OCI-LY7 (cell line): Measurements from ENCODE around the gene CIITA. TPM values are rescaled to one million over a fixed set of nuclear protein-coding genes. Genes with fewer than 3 reads are reported as not detected.

ENCODE experiments used
- BruUV-seq: library from RNA; stranded (reverse); fragments of 400-500 nt; replicated peaks from 2 replicates; lab custom pipeline; 2021; lab: Mats Ljungman, UMichigan
- CTCF ChIA-PET: fragments of 300-600 bp; sonication (Branson Sonifier 250); formaldehyde crosslinking; loops from one replicate; lab custom pipeline; 2022; ENCODE audit warnings: antibody characterized with exemption; ENCODE audit not compliant: unreplicated experiment; lab: Charles Lee
- POLR2A ChIA-PET: fragments of 300-600 bp; sonication (Branson Sonifier 250); formaldehyde crosslinking; loops from one replicate; lab custom pipeline; 2022; ENCODE audit warnings: antibody characterized with exemption; lab: Charles Lee
- DNase-seq: peaks from one replicate; pipeline ENCODE4 v3.0.0-alpha.2; 2015; ENCODE audit warnings: low spot score
- H2AFZ ChIP-seq: fragments of 200-600 bp; sonication (generic), shearing (Covaris generic); 2 replicates; pipeline ENCODE4 v1.6.1; 2014; ENCODE audit warnings: mild to moderate bottlenecking, antibody characterized with exemption, low read length, moderate library complexity
- H3K27ac ChIP-seq: fragments of 200-600 bp; sonication (generic); 2 replicates; pipeline ENCODE4 v1.5.1; 2014; ENCODE audit warnings: mixed run types, low read depth, mild to moderate bottlenecking, moderate library complexity, low read length, inconsistent platforms; ENCODE audit not compliant: poor library complexity, severe bottlenecking
- H3K36me3 ChIP-seq: fragments of 200-600 bp; sonication (generic); 2 replicates; pipeline ENCODE4 v1.6.1; 2014; ENCODE audit warnings: mild to moderate bottlenecking, antibody characterized with exemption, low read length, moderate library complexity, mixed read lengths; ENCODE audit not compliant: insufficient read depth
- H3K4me1 ChIP-seq: fragments of 200-600 bp; sonication (generic); 2 replicates; pipeline ENCODE4 v1.5.1; 2014; ENCODE audit warnings: mild to moderate bottlenecking, low read length; ENCODE audit not compliant: insufficient read depth, poor library complexity, severe bottlenecking
- H3K4me2 ChIP-seq: fragments of 200-600 bp; sonication (generic); 2 replicates; pipeline ENCODE4 v1.6.1; 2014; ENCODE audit warnings: mild to moderate bottlenecking, low read length
- H3K4me3 ChIP-seq: fragments of 200-600 bp; sonication (generic); 2 replicates; pipeline ENCODE4 v1.5.1; 2014; ENCODE audit warnings: mild to moderate bottlenecking, low read depth, low read length; ENCODE audit not compliant: poor library complexity, severe bottlenecking
- H3K79me2 ChIP-seq: fragments of 200-600 bp; sonication (generic); 2 replicates; pipeline ENCODE4 v1.6.1; 2016; ENCODE audit warnings: low read depth, mild to moderate bottlenecking, low read length, moderate library complexity, mixed read lengths; ENCODE audit not compliant: insufficient read depth
- H3K9me2 ChIP-seq: fragments of 200-600 bp; sonication (generic); 2 replicates; pipeline ENCODE4 v1.6.1; 2016; ENCODE audit warnings: mild to moderate bottlenecking, low read length, mixed read lengths; ENCODE audit not compliant: insufficient read depth
- H3K9me3 ChIP-seq: fragments of 200-600 bp; sonication (generic); 2 replicates; pipeline ENCODE4 v1.6.1; 2014; ENCODE audit warnings: mild to moderate bottlenecking, mixed run types, low read length, mixed read lengths
- H4K20me1 ChIP-seq: fragments of 200-600 bp; sonication (generic); 2 replicates; pipeline ENCODE4 v1.6.1; 2014; ENCODE audit warnings: mild to moderate bottlenecking, antibody characterized with exemption, low read length, moderate library complexity, mixed read lengths; ENCODE audit not compliant: insufficient read depth
- EZH2phosphoT487 ChIP-seq: fragments of 200-600 bp; sonication (generic); IDR thresholded peaks from 2 replicates; pipeline ENCODE4 v1.6.1; 2018; ENCODE audit warnings: low read depth, borderline replicate concordance, mild to moderate bottlenecking, mixed run types, antibody characterized with exemption, low read length, moderate library complexity, mixed read lengths
- intact Hi-C: fragments of 100-400 bp; cut with micrococcal nuclease; formaldehyde crosslinking; loops from one replicate; pipeline ENCODE4 v1.10.0; 2022; ENCODE audit not compliant: unreplicated experiment
- total RNA-seq, 2 experiments: library from RNA; depleted of rRNA in 1 of 2; stranded (reverse); fragments of >200 nt in 1 of 2; shearing (Covaris generic) in 1 of 2; gene quantifications; 2 replicates each; pipeline ENCODE4 v1.2.3, GENCODE V29; 2014 to 2022
- TF ChIP-seq, protein P1 (sequence below): fragments of 200-600 bp; sonication (generic); conservative IDR thresholded peaks from 2 replicates; pipeline ENCODE4 v1.5.1; 2014; ENCODE audit warnings: mild to moderate bottlenecking, antibody characterized with exemption, low read length, moderate library complexity, mixed read lengths

Gene CIITA
- total RNA-seq, 2 experiments from 2014 or later: 68.7 to 101 TPM

DNA sequence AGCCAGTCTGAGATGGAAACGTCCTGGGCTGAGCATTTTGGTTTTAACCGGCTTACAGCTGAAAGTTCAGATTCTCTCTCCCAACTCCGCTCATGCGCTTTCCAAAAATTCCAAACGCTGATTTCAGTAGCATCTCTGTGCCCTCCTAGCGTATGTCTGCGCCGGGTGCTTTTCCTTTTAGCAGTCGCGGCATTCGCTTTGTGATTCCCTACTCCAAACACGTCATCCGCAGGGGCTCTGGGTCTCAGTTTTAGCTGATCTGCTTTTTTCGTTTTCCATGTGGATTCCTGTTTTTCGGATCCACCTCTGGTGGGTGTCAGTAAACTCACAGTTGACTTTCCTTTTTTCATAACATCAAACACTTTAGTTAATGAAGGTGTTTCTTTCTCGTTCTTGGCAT is 36.3 kb upstream of the CIITA start:
- intact Hi-C loops: no loop called here
- ChIA-PET CTCF (no interaction called here), POLR2A (no interaction called here)
- Histone ChIP-seq H3K27ac (no peak overlapping the region), H3K9me3 (no peaks in the 10 kb centered on the region), H2AFZ (no peak overlapping the region), H3K4me1 (peaks cover 5% of the 10 kb centered on the region), H3K36me3 (no peaks in the 10 kb centered on the region), H4K20me1 (no peaks in the 10 kb centered on the region), H3K4me2 (no peak overlapping the region), H3K79me2 (no peaks in the 10 kb centered on the region), H3K9me2 (no peaks in the 10 kb centered on the region), H3K4me3 (no peak overlapping the region)
- TF ChIP-seq EZH2phosphoT487: no peak
- TF ChIP-seq, protein P1, sequence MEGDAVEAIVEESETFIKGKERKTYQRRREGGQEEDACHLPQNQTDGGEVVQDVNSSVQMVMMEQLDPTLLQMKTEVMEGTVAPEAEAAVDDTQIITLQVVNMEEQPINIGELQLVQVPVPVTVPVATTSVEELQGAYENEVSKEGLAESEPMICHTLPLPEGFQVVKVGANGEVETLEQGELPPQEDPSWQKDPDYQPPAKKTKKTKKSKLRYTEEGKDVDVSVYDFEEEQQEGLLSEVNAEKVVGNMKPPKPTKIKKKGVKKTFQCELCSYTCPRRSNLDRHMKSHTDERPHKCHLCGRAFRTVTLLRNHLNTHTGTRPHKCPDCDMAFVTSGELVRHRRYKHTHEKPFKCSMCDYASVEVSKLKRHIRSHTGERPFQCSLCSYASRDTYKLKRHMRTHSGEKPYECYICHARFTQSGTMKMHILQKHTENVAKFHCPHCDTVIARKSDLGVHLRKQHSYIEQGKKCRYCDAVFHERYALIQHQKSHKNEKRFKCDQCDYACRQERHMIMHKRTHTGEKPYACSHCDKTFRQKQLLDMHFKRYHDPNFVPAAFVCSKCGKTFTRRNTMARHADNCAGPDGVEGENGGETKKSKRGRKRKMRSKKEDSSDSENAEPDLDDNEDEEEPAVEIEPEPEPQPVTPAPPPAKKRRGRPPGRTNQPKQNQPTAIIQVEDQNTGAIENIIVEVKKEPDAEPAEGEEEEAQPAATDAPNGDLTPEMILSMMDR: no peak
- DNase-seq: no peak
- no TSS peak for BruUV-seq

DNA sequence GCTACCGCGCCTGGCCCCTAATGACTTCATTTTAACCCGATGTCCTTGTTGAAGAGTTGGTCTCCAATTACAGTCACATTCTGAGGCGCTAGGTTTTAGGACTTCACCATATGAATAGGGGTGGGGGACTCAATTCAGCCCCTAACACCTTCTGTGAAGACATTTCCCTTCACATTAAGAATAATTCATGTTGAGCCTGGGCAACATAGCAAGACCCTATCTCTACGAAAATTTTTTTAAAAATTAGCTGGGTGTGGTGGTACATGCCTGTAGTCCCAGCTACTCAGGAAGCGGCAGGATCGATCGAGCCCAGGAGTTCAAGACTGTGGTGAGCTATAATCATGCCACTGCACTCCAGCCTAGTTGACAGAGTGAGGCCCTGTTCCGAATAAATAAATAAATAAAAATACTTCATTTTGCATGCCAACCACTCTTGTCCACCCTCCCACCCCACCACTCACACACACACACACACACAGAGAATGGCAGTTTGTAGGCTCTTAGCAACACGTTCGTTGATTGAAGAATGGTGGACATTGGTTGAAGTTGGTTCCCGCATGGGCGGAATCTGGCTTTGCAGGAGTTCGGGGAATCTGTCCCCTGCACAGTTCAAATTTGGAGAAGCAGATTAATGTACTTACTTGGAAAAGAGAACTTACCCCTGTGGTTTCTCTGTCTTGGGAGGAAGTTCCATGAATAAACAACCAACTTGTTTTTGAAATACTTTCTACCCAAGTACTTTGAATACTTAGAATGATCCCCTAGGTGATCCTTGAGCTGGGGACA is 30.6 kb upstream of the CIITA start:
- POLR2A ChIA-PET: no interaction called here
- CTCF ChIA-PET: no interaction called here
- no peak for DNase-seq

DNA sequence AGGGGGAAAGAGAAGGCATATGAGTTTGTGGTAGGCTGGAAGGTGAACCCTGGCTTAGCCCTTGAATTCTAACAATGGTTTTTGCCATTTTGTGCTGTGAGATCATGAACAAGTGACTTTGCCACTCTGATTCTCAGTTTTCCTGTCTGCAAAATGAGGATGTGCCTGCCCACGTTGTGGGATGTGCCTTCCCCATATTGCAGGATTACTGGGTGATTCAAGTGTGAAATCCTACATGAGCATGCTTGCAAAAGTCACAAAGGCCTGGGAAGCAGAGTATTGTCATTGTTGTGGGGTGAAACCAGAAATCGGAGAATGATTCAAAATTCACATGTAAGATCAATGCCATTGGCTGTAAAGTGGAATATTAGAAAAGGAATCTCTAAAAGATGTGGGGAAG is 29.8 kb upstream of the CIITA start:
- Histone ChIP-seq H3K36me3 (no peaks in the 10 kb centered on the region; the same call in 1 of the 2 replicates), H3K9me3 (no peaks in the 10 kb centered on the region), H3K4me3 (no peak overlapping the region), H3K4me1 (peaks cover 11% of the 10 kb centered on the region), H3K27ac (no peak overlapping the region), H4K20me1 (no peaks in the 10 kb centered on the region), H3K4me2 (no peak overlapping the region), H2AFZ (no peak overlapping the region), H3K9me2 (no peaks in the 10 kb centered on the region), H3K79me2 (no peaks in the 10 kb centered on the region)
- intact Hi-C loops: no loop called here
- CTCF ChIA-PET: no interaction called here
- DNase-seq: no peak
- BruUV-seq: no TSS peak
- TF ChIP-seq, protein P1: no peak
- TF ChIP-seq EZH2phosphoT487: no peak
- POLR2A ChIA-PET: no interaction called here

More for the DNA sequence above, 30.6 kb upstream of the CIITA start:
- H3K4me2 ChIP-seq: no peak overlapping the region
- no peaks in the 10 kb centered on the region for H3K79me2 ChIP-seq
- H3K9me2 ChIP-seq: no peaks in the 10 kb centered on the region
- H2AFZ ChIP-seq: no peak overlapping the region
- TF ChIP-seq EZH2phosphoT487: no peak
- TF ChIP-seq, protein P1: no peak
- intact Hi-C loops: no loop called here
- H3K27ac ChIP-seq: no peak overlapping the region
- H3K4me1 ChIP-seq: peaks cover 5% of the 10 kb centered on the region
- no peaks in the 10 kb centered on the region; the same call in 1 of the 2 replicates for H3K36me3 ChIP-seq
- H4K20me1 ChIP-seq: no peaks in the 10 kb centered on the region
- no peaks in the 10 kb centered on the region for H3K9me3 ChIP-seq
- BruUV-seq: no TSS peak
- H3K4me3 ChIP-seq: no peak overlapping the region
